HuH-7.5 (cell line): ENCODE measurements around the gene FOXB2.
"Not testable (repeated sequence)": the region's sequence is repeated elsewhere in the genome, so short reads cannot be mapped to it uniquely, and the experiment has no call there.

Source experiments
- DNase-seq: peaks from one replicate; pipeline ENCODE4 v3.0.0; 2011; ENCODE audit warnings: low spot score

FOXB2 gene

DNA sequence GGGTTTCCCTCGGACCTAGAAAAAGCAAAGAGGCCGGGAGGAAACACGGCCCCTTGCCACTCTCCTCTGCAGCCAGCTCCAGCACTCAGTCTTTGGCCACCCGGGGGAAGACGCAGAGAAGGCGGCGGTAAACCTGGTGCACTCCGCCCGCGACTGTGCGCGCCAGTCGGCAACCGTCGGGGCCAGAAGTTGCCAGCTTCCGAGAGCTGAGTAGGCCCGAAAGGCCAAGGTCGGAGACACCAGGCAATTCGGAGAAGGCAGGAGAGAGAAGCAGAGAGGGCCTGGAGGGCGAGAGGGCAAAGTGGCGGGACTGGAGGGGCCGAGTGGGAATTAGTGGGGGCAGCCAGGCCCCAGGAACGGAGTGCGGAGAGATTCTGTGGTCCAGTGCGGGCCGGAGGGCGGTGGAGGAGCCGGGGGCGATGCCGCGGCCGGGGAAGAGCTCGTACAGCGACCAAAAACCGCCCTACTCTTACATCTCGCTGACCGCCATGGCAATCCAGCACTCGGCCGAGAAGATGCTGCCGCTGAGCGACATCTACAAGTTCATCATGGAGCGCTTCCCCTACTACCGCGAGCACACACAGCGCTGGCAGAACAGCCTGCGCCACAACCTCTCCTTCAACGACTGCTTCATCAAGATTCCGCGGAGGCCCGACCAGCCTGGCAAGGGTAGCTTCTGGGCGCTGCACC, at the start of gene FOXB2:
Gene FOXB2 (plus strand): TSS at position 420 of the 690 bp plus-strand sequence. CDS start 0 bp downstream, at position 420.
- no peak for DNase-seq

DNA sequence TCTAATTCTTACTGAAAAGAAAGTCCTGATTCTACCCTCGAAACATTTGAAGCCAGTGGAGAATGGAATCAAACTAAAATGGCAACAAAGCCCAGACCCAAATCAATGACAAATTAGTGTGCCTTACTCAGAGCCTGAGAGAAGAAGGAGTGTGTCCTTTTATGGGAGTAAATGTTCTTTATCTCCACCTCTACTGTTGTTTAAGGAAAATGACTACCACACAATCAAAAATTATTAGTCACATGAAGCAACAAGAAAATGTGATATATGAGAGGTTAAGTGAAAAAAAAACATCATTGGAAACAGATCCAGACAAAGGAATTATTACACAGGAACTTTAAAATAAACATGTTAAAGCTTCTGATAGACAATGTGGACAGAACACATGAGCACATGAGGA, 49.7 kb upstream of the FOXB2 start:
- no peak for DNase-seq

DNA sequence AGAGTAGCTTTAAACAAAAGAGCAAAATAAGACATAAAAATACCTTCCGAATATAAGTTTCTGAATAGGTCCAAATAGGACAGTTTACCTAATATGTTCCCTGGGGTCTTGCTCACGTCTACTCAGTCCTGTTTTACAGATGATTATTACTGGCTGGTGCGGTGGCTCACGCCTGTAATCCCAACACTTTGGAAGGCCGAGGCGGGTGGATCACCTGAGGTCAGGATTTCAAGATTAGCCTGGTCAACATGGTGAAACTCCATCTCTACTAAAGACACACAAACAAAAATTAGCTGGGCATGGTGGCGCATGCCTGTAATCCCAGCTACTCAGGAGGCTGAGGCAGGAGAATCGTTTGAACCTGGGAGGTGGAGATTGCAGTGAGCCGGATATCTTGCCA, 40.6 kb upstream of the FOXB2 start:
- DNase-seq: not testable (repeated sequence)

DNA sequence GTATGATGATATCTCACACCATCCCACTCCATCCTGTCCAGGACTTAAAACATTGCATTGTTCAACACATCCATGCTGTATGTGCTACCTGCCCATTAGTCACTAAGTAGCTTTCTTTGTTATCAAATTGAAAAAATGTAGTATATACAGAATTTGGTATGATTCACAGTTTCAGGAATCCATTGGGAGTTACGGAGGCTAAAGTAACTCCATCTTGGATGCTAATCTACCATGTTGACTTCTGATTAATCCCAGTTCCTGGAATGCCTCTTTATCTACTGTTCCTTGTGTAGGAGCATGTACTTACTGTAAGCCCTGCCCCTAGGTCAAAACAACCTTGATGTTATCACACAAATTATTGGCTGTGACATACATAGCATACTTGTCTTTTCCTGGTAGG, 38.9 kb upstream of the FOXB2 start:
- DNase-seq: no peak

DNA sequence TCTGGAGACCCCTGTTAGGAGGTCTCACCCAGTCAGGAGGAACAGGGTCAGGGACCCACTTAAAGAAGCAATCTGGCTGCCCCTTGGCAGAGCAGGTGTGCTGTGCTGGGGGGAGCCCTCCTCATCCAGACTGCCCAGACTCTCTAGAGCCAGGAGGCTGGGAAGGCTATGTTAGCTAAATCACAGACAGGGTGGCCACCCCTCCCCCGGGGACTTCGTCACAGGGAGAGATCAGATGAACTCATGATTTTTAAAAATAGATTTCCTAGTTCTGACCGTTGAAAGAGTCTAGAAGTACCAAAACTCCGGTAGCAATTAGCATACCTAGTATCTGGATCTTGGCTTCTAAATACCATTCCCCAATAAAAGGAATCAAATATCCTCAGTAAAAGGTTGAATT, 35.0 kb upstream of the FOXB2 start:
- DNase-seq: no peak

DNA sequence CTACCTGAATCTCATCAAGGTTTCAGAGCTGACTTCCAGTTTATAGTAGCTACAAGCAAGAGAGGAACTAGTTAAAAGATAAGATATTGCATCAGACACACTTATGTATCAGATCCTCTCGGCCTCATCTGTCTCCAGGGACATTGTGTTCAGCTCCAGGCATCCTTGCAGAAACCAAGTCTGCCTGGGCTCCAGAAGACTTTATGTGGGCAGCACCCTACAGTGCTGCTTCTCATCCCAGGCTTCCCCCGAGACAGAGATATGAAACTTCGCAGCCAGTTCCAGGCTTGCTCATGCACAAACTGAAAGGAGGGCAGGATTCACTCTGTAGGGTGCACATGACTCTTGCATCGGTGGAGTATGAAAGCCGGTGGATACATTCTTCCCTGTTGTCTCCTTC, 33.9 kb upstream of the FOXB2 start:
- DNase-seq: no peak

DNA sequence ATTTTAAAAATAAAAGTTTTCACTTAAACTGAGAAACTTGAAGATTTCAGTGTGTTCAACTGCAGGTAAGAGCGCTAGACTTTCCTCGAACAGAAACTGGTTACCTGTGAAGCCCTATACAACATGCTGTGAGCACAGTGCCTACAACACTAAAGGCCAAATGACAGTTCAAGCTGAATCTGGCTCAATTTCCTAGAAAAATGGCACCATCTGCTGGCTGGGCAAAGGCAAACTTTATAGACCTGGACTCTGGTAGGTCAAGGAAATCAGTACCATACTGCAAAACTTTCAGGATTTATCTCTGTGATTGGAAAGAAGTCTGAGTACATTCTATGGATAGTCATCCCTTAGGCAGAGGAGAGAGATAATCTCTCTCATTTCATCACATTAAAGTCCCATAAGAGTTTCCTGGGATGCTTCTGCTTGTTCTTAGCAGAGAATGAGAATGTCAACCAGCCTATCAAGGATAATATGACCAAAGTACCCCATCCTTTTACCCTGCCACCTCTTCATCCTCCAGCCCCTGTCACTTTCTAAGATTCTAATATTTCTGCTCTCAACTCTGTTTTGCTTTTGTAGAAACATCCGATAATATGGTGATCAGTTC, 31.8 kb upstream of the FOXB2 start:
- peak; percentile 15 for DNase-seq

DNA sequence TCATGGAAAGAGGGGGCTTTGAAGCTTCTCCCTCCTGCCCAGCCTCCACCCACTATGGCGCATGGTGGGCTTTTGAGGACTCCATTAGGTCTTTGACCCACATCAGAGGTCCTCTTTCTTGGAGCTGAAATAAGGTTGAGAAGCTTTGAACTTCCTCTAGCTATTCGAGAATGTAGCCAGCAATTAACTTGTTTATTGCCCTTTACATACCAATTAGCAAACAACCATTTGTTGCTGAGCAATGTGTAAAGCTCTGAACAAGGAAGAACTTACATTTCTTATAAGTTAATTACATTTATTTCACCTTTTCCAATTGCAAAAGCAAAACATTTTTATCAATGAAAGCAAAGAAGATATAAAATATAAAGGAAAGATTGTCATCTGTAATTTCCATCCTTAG, 30.5 kb upstream of the FOXB2 start:
- no peak for DNase-seq

DNA sequence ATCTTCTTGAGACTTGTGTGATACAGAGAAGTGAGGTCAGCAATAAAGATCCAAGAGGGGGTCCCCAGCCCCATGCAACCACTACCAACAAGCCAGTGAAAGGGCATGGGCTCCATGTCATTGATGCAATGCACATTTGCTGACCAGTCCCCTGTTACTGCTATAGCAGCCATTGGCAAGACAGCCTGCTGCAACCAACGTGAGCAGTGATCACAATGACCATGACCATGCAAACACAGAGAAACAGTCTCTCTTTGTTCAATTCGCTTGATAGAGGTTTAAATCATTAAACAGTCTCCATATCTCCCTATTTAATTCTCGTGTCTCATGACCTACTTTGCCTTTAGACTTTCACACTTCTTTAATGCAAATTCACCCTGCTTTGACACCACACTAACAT, 30.0 kb upstream of the FOXB2 start:
- no peak for DNase-seq

DNA sequence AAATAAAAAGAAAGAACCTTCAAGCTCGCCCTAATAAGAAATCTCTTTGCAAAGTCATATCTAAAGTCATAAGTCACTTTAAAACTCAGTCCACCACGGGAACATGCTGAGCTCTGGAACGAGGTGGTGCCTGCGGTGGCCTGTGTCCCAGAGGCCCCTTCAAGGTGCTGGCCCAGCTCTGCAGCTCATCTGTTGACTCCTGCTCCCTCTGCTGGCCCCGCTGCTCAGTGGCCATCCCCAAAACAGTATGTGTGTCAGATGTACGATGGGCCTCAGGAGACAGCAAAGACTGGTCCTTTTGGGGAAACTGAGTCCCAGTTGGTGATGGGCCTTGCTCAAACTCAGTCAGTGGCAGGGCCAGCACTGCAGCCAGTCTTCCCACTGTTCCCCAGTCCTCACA, 22.8 kb upstream of the FOXB2 start:
- DNase-seq: peak; percentile 19

DNA sequence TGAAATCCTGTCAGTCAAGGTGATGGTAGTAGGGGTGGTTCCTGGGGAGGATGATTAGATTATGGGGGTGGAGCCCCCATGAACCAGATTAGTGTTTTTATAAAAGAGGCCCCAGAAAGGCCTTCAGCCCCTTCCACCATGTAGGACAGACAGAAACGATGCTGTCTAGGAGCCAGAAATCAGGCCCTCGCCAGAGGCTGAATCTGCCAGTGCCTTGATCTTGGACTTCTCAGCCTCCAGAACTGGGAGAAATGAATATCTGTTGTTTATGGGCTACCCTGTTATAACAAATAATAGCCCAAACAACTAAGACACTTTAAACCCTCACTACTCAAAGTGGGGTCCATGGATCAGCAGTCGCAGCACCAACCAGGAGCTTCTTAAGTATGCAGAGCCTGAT, 20.2 kb upstream of the FOXB2 start:
- no peak for DNase-seq

DNA sequence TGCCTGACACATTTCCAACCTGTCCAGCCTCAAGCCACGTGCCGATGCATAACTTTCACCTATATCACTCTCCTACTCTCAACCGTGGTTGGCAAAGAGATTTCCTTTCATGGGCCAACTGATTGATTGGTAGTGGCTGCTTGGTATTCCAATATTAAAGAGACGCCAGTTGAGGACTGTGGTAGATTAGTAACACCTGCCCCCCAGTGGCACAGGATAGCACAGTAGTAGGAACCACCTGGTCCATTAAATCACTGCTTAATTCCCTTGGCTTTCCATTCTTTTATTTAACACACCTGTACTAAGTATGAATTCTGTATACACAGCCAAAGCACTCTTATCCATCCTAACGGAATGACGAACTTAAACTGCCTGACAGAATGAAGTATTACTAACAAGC, 19.1 kb upstream of the FOXB2 start:
- no peak for DNase-seq

DNA sequence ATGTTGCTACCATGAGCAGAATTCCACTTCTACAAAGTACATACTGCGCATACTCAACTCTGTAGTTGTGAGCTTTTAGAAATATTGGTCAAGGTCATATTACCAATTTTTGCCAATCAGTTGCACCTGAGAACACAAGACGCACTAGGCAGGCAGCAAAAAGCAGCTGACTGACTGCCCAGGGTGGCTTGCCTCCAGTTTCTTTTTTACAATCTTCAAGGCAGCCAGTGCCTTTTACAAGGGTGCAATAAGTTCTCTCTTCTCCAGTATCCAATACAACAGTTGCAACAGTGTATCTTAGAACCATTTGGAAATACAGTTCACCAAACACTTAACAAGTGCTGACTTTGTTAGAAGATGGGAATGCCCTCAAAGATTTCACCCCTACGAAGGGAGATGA, 16.1 kb upstream of the FOXB2 start:
- no peak for DNase-seq

DNA sequence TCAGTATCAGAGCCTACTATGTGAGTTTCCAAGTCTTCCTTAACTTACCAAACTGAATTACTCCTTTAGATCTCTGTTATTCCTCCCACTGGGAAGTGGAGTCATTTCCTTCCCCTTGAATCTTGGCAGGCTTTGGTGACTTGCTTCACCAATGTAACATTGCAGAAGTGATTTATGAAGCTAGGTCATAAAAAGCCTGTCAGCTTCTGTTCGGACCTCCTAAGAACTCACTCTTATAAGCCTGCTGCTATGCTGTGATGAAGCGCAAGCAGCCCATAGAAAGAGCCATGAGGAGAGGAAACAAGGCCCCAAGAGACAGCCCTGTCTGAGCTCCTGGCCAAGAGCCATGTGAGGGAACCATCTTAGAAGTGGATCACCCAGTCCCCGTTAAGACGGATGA, 14.2 kb upstream of the FOXB2 start:
- DNase-seq: no peak

DNA sequence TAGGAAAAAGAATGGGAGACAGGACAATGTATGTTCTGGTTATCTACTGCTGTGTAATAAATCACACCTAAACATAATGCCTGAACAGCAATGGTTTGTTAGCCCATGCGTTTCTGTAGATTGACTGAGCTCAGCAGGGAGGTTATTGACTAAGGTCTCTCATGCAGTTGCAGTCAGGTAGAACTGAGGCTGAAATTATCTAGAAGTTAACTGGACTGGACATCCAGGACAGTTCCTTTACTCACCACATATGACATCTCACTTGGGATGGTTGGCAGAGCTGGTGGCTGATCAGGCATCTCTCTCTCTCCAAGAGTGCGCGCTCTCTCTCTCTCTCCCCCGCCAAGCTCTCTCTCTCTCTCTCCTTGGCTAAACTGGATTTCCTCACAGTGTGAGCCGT, 8.9 kb upstream of the FOXB2 start:
- no peak for DNase-seq

DNA sequence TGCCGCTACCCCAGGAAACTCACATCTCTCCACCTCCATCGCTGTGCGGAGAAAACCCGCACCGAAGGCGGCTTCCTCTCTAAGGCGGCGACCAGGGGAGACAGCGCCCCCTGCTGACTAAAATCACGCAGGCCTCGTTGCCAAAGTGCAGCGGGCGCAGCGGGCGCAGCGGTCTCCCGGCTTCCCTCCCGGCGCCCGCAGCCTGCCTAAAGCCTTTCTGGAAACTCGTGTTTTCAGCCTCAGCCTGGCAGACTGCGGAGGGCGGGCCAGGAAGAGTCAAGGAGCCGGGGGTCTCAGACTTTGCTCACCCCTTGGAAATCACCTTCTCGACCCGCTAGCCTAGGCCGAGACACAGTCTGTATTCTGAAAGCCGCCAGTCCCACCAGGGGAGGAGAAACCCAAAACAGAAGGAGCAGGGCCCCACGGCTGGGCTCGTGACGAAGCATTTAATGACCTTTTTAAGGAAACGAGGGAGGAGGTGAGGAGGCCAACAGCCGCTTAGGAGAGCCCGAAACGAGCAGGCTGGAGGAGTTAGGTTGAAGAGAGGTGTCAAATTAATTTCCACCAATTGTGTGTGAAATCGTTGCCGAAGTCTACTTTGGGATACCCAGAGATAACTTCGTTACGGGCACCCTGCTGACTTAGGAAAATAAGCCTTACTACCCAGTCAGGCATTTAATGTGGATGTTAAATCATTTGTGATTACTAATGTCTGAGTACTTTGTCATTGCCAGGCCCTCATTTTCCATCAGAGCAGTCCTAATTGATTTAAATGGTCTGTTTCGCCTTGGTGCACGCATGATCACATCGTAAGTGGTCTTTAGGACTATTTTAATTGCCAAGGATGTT, 7.3 kb upstream of the FOXB2 start:
- DNase-seq: peak; percentile 78

DNA sequence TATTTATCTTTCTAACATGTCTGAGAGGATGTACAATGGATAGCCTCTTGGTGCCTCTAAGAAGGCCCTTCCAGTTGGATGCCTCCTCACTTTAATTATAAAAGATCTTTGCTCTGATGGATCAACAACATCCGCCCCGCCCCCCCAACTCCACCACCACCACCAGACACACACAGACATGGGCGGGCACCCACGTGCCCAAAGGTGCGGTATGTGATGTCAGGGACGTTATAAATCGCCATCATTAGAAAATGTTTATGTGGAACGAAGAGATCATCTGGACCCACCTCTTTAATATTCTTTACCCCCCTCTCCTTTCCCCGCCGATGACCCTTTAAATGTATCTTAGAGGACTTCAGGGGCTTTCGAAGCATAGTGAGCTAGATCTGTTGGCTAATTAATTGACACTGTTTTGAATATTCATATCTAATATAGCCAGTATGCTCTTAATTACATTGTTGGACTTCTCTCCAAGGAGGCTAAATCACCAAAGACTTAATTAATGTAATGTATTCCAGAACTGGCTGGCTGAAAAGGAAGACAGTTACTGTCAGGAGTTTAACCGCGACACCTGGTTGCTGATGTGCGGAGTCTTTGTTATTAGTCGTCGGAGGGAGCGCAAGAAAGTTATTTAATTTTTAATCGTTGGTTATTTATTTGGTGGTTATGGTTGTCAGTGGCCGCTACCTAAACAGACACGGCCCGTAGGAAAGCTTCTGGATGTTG, 6.1 kb upstream of the FOXB2 start:
- DNase-seq: no peak

DNA sequence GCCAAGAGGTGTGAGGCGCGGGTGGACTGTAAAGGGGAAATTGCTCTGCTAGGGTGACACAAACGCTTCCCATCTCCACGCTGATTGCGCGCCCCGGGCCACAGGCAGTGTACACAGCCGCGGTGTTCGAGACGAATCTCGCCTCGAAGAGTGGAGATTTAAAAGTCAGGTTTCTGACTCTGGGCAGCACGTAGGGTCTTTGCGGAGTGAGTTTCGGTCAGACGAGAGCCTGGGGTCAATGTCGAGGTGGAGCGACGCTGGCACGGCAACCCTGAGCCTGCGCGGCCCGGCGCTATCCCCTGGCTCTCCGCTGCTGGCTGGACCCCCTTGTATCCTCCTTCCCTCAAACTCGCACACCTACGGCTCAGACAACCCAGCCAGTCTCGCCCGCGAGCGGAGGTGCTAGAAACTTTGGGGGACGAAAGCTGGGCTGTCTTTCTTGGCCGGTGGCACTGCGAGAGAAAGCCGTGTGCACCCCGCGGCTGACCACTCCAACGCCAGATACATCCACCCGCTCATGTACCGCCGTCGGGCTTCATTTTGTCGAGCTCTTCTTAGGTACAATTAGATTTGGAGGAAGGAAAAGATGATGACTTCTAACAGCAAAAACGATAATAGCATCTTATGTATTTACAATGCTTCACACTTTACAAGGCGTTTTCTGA, 5.4 kb upstream of the FOXB2 start:
- no peak for DNase-seq

DNA sequence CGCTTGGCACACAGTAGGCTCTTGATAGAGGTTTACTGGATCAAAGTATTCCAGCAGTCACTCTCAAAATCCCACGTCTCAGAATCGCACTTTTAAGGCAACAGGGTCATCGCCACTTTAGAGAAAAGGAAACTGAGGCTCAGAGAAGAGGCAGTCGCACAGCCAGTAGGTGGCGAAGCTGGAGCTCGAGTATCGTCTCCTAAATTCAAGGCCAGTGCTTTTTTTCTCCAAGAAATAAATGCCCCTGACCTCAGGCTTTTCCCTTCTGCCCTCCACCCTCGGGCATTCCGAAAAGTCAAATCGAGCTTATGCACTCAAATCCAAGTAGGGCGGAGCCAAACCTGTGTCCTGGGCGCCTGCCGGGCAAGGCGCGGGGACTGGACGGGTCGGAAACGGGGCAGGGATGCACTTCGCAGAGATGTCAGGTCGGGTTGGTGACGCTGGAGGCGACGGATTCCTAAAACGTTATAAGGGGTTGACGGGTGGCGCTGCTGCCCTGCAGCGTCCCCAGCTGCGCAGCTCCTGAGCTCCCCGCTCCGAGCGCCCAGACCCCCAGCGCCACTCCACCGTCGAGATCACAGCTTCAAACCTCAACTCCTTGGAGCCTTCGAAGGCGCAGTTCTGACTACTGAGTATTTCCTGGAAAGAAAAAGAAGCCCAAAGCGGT, 4.7 kb upstream of the FOXB2 start:
- no peak for DNase-seq

DNA sequence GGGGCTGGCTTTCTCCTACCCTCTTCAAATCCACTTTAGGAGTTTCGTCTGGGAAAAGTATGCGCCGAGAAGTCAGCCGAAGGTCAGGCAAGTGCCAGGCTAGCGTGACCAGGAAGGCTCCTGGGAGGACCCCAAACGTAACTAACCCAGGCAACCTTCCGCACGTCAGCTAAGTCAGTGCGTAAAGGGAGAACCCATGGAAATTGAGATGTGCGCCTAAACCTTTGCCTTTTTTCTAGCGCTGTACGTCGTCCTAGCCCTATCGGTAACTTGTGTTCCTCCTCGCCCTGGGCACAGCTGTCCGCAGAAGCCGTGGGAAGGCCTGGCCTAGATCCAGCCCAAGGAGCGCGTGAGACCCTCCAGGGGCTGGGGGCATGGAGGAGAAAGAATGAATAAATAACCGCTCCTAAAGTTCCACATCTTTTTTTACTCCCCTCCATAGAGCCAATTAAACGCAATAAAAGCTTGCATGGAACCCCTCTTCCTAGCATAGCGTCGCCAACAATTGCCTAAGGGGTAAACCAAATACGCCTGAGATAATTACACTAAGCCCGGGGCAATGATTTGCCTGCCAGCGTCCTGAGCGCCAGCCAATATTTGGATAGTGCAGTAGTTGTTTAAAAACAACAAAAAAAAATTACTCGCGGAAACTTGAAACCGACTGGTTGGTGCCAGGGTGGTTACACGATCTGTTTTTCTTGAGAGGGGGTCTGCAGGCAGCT, 4.0 kb upstream of the FOXB2 start:
- no peak for DNase-seq

DNA sequence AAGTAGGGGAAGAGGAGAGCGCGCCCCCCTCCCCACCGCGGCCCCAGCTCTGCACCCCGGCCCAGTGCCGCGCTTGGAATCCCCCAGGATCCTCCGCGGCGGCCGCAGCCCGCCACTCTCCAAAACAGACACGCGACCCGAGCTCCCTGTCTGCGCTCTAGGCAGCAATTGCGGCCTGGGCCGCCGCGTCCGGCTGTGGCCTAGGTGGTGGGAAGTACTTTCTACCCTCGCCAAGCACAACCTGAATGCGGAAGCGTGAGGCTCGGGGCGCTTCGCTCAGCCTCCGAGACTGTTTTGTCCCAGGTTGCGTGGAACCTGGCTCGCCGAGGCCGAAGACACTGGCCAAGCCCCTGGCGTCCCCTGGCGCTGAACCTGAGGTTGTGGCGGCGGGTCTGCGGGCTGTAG, 3.3 kb upstream of the FOXB2 start:
- DNase-seq: no peak
